Urothelium cell line (cell line): ENCODE results near the gene HDAC5.
A peak's percentile ranks its signal among the peaks of the same experiment; 100 is the strongest.
"Not testable (repeated sequence)": the region's sequence is repeated elsewhere in the genome, so short reads cannot be mapped to it uniquely, and the experiment has no call there.

Experiments
- DNase-seq: peaks from one replicate; pipeline ENCODE4 v3.0.0; 2011; ENCODE audit warnings: low spot score, mixed read lengths
- FAIRE-seq: peaks from 2 replicates; lab custom pipeline; 2011; peaks lifted over from hg19 to GRCh38; lab: Jason Lieb, UNC

Gene HDAC5

GRCh38 chr17:44071198-44071520 is 52.3 kb downstream of the HDAC5 start:
- FAIRE-seq (no peak), DNase-seq (no peak)

DNA sequence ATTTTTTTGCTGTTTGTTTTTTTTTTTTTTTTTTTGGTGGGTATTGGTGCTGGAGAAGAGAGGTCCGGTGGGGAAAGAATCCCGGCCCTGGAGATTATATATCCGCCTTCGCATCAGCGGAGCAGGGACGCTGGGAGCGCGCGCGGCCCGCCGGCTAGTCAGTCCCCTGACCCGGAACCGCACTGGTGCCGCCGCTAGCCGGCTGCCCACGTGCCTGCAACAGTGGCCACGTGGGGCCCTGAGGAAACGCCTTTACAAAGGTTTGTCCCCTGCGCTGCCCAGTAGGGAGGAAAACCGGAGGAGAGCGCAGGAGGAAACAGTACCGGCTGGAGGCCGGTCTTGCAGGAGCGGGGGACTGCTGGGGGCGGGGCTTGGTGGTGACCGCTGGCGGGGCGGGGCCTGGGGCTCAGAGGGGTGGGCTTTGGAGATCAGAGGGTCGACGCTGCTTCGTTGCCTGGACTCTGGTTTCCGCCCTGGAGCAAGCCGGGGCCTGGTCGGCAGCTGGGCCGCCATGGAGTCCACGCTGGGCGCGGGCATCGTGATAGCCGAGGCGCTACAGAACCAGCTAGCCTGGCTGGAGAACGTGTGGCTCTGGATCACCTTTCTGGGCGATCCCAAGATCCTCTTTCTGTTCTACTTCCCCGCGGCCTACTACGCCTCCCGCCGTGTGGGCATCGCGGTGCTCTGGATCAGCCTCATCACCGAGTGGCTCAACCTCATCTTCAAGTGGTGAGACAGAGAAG is 52.8 kb downstream of the HDAC5 start, which contains the start of gene G6PC3:
Gene G6PC3, plus strand, starts transcription at position 281 of the 743 bp plus-strand sequence. Its CDS starts 231 bp downstream, at position 512.
- DNase-seq (peak; percentile 98), FAIRE-seq (peak; percentile 74)

GRCh38 chr17:44069974-44070454 is 53.4 kb downstream of the HDAC5 start:
- DNase-seq = no peak
- no peak for FAIRE-seq

- DNase-seq = no peak
- no peak for FAIRE-seq
These were observed 55.9 kb downstream of the HDAC5 start for GRCh38 chr17:44067545-44067940.

DNA sequence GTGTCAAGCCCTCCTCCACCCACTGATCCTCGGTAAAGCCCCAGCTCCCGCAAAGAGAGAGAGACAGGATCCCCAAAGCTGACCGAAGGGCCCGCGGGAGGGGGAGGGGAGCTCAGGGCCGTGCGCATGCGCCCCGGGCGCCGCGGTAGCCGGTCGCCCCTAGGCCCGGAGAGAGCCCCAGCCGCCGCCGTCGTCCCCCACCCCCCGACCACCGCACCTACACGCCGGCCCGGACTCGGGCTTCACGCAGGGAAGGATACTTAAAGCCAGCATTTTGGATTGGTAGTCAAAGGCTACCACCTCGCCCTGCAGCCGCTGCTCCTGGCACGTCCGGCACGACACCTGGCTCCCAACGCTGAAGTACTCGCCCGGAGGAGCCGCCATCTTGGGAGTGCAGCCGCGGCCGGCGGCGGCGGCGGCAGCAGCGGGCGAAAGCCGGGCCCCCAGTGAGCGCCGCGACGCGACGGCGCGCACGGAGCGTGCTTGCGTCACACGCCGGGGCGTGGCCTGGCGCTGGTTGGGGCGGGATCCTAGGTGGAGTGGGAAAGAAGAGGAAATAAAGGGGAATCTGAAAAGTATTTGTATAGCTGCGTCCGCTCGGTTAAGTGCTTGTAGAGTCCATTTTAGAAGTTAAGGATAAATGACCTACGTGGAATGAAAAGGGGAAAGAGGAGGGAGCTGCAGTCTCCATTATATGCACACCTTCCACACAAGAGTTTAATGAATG is 57.1 kb downstream of the HDAC5 start, which contains the start of gene LSM12:
Gene LSM12, minus strand, starts transcription at position 468 of the 727 bp plus-strand sequence. Its CDS starts 84 bp downstream, at position 384.
- peak; percentile 86 for FAIRE-seq
- DNase-seq = peak; percentile 95

GRCh38 chr17:44065668-44066203 is 57.7 kb downstream of the HDAC5 start:
- DNase-seq (no peak), FAIRE-seq (no peak)

DNA sequence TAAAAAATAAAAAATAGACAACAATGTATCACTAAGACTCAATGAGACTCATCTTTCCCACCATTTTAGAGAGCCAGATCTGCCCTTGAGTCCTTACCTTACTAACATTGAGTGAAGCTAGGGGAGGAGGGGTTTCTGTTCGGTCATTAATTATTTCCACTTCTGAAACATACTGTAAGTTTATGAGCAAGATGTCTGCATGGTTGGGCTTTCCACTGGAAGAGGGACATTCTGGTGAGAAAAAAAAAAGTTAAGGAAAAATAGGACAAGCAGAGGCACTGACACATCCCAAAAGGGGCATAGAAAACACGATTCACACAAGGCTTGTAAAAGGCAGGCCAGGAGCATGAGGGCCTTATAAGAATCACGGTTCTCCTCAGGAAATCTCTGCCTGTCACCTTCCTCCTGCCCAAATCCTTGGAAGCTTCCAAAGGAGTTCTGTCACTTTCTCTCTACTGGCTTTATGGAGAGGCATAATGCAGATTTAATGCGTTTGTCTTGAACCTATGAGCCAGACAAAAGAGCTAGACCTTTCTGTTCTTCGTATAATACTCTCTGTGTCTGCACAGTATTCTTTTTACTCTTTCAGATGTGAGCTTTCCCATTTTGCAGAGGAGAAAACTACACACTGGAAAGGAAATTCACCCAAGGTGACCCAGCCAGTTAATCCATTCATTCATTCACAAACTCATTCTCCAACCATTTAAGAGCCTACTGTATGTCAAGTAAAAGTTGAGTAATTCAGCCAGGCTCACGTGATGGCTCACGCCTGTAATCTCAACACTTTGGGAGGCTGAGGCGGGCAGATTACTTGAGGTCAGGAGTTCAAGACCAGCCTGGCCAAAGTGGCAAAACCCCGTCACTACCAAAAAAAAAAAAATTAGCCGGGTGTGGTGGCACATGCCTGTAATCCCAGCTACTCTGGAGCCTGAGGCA is 59.5 kb downstream of the HDAC5 start:
- FAIRE-seq (no peak), DNase-seq (no peak)

DNA sequence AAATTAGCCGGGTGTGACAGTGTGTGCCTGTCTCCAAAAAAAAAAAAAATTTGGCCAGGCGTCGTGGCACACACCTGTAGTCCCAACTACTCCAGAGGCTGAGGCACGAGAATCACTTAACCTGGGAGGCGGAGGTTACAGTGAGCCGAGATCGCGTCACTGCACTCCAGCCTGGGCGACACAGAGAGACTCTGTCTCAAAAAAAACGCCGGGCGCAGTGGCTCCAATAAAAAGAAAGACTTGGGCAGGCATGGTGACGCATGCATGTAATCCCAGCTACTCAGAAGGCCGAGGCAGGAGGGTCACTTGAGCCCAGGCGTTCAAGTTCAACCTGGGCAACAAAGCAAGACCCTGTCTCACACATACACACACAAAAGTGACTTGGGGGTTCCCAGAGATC is 60.6 kb downstream of the HDAC5 start:
- FAIRE-seq = no peak
- DNase-seq = no peak

DNA sequence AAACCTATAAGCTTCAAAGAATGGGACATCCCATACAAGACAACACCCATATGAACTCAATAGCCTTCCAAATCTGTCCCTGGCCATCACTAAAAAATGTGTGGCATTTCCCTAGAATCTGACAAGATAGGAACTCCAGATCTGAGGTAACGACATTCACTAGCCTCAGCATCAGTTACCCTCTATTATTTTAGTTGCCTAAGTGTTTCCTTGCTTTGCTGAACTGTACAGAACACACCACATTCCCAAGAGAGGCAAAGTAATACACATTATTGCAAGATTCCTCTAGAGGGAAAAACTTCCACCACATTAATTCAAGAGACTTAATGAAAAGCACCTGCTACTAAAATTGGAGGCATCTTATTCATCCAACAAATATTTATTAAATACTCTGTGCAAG is 62.0 kb downstream of the HDAC5 start:
- no peak for DNase-seq

DNA sequence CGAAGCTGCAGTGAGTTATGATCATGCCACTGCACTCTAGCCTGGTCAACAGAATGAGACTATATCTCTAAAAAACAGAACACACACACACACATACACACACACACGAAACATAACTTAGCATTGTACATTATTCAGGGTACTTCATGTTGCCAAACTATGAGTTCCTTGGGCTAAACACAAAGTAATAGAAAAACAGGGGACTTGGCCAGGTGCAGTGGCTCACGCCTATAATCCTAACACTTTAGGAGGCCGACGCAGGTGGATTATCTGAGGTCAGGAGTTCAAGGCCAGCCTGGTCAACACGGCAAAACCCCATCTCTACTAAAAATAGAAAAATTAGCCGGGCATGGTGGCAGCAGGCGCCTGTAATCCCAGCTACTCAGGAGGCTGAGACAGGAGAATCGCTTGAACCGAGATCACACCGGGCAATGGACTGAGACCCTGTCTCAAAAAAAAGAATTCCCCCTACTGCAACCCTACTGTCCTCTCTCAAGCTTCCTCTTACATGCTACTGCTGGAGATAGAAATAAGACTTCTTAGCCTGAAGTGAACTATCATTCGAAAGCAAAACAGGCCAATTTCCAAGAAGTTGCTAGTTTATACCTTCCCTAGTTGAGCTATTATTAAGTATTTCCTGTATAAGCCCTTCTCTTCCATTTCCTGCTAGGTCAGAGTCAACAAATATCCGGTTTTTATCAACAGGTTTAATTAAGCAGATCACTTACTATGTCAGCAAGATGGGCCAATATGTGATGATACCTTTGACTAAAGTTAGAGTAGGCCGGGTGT is 64.1 kb downstream of the HDAC5 start:
- DNase-seq = no peak
- FAIRE-seq = no peak

More for the DNA sequence above, 62.0 kb downstream of the HDAC5 start:
- no peak for FAIRE-seq

DNA sequence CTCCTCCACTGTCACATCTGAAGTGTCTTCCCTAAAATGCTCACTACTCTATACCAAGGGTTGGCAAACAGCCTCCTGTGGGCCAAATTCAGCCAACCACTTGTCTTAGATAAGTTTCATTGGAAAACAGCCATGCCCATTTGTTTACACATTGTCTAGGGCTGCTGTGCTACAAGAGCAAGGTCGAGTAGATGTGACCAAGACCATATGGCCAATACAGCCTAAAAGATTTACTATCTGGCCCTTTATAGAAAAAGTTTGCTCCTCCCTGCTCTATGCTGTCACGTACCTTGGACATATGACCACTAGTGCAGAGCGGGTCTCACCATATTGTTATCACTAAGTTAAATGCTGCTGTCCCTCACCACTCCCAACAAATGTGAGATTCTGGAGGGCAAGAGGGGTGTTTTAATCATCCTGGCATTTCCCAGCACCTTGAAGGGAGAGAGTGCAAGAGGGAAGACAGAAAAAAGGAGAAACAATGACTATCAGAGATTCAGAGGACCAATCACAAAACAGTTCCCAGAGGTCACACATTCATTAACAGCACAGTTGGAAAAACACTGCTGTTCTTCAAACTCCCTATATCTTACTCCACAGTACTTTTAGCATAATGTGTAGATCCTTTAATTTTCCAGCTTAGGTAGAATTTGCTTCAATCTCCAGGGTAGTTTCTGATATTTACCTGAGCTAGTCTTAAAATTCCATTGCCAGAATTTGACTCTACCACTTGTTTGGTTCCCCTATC is 70.1 kb downstream of the HDAC5 start:
- DNase-seq (no peak), FAIRE-seq (no peak)

DNA sequence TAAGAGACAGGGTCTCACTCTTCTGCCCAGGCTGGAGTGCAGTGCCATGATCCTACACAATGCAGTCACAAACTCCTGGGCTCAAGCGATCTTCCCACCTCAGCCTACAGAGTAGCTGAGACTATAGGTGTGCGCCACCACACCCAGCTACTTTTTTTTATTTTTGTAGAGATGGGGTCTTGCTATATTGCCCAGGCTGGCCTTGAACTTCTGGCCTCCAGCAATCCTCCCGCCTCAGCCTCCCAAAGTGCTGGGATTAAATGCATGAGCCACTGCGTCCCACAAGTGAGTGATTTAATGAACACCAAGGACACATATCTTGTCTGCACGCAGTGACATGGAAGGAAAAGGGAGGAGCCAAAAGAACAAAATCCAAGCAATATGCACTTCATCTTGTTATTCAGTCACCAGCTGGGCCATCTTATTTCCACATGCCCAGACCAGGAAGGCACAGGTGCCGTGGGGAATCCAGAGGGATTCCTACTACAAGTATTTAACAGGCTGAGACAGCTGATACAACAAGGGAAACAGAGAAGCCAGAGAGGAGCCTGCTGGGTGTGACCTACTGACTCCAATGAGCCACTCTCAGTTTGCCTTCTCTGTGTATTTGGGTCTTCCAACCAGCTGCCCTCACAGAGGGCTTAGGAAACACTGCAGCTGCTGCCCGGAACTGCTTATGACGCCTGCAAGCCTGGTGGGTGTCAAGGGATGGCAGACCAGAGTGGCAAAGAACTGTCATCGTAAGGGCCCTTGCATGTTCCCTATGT is 74.0 kb downstream of the HDAC5 start:
- no peak for DNase-seq
- no peak for FAIRE-seq

- FAIRE-seq, DNase-seq: not testable (repeated sequence)
These were observed 76.5 kb downstream of the HDAC5 start for GRCh38 chr17:44046893-44047292.

GRCh38 chr17:44045486-44045885 is 78.0 kb downstream of the HDAC5 start:
- DNase-seq (no peak), FAIRE-seq (no peak)

- no peak for FAIRE-seq
These were observed 79.4 kb downstream of the HDAC5 start for GRCh38 chr17:44044071-44044470.

DNA sequence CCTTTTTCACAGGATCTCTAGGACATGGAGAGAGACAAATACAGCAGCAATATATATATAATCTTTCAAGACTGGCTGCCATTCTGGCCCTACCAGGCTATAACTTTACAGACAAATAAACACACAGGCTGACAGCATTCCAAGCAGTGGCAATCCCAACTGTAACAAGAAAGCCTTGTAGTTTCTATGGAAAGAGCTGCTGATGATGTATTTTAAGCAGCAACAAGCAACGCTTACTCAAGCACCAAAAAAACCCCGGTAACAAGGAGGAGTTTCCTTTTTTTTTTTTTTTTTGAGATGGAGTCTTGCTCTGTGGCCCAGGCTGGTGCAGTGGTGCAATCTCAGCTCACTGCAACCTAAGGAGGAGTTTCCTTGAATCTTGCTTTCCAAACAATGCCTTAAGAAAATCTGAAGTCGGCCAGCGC is 80.2 kb downstream of the HDAC5 start:
- FAIRE-seq (no peak), DNase-seq (no peak)

More at GRCh38 chr17:44044071-44044470, 79.4 kb downstream of the HDAC5 start:
- no peak for DNase-seq

DNA sequence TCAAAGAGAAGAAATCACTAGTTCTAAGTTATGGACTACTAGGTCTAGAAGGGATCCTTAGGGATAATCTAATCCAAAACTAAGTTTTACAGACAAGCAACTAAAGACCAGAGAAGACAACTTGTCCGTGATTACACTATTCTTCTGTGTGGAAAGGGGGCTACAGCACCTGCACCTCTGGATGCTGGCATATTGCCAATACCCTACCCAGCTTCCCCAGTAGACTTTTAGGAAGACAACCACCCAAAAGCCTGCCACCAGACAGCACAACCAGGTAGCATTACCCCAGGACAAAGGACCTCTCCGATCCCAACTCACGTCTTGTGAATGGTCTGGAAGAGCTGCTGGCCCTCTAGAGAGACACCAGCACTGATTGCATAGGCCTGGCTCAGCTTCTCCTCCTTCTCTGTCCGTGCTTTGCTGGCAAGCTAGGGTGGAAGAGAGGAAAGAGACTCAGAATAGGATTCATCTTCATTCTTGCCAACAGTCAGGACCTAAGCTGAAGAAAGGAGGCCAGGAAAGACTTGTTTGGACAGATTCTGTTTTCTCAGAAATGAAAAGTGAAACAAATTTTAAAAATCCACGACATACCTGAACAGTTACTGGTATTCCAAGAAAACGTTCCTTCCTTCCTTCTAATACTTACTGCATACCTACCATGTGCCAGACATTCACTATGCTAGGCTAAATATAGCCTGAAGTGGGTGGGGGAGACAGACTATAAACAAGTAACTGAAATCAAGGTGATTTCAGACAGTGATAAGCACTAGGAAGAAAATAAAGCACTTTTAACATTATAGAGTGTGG is 83.4 kb downstream of the HDAC5 start:
- FAIRE-seq (no peak), DNase-seq (no peak)
